Measurements from ENCODE around the gene PCA3. TPM values are rescaled to one million over a fixed set of nuclear protein-coding genes. Genes with fewer than 3 reads are reported as not detected.
"Not testable (repeated sequence)": the region's sequence is repeated elsewhere in the genome, so short reads cannot be mapped to it uniquely, and the experiment has no call there.

The PCA3 gene
- total and polyA plus RNA-seq, 11 donors, result not detected

GRCh38 chr9:76741524-76741923, 22.7 kb upstream of the PCA3 start:
- no peak overlapping the region for H3K4me3 ChIP-seq
- 57 to 70% (median 65%) methylated on average over 5 of the region's 5 CpGs for WGBS, 4 donors
- peaks cover 0 to 9% (median 0%) of the 10 kb centered on the region in 9 donors for H3K27me3 ChIP-seq
- peaks cover 0 to 11% (median 0%) of the 10 kb centered on the region in 12 donors for H3K9me3 ChIP-seq
- no peak for TF ChIP-seq POLR2A (IDR thresholded peaks at IDR 0.05)
- H3K27ac ChIP-seq, result no peak overlapping the region
- DNase-seq, result no peak
- intact Hi-C loops (cut with DNase I), result no loop called here
- H3K36me3 ChIP-seq, result no peaks in the 10 kb centered on the region
- no peak for ATAC-seq
- no peaks in the 10 kb centered on the region for H3K4me1 ChIP-seq

- peaks cover 0 to 11% (median 0%) of the 10 kb centered on the region in 12 donors for H3K9me3 ChIP-seq
- H3K27me3 ChIP-seq; intact Hi-C loops (cut with DNase I); H3K27ac ChIP-seq; DNase-seq; H3K4me1 ChIP-seq; H3K36me3 ChIP-seq; ATAC-seq; H3K4me3 ChIP-seq: not testable (repeated sequence)
- 69 to 78% (median 73%) methylated on average over 4 of the region's 4 CpGs for WGBS, 4 donors
These were observed 21.3 kb upstream of the PCA3 start for GRCh38 chr9:76742890-76743289.

- WGBS, 4 donors, result 61 to 75% (median 71%) methylated on average over 3 of the region's 3 CpGs
- Histone ChIP-seq H3K9me3 (peaks cover 0 to 11% (median 0%) of the 10 kb centered on the region in 12 donors), H3K4me3 (no peak overlapping the region), H3K27me3 (peaks cover 0 to 9% (median 0%) of the 10 kb centered on the region in 9 donors), H3K4me1 (no peaks in the 10 kb centered on the region), H3K27ac (no peak overlapping the region), H3K36me3 (no peaks in the 10 kb centered on the region)
- ATAC-seq (no peak), DNase-seq (no peak)
- TF ChIP-seq CTCF (IDR thresholded peaks at IDR 0.05), result no peak
- TF ChIP-seq POLR2A (IDR thresholded peaks at IDR 0.05), result no peak
- intact Hi-C loops (cut with DNase I), result no loop called here
These were observed 20.3 kb upstream of the PCA3 start for GRCh38 chr9:76743931-76744330.

GRCh38 chr9:76744336-76744735, 19.9 kb upstream of the PCA3 start:
- H3K9me3 ChIP-seq, result peaks cover 0 to 11% (median 0%) of the 10 kb centered on the region in 12 donors
- no peak for TF ChIP-seq POLR2A (IDR thresholded peaks at IDR 0.05)
- no peak for TF ChIP-seq CTCF (IDR thresholded peaks at IDR 0.05)
- DNase-seq (no peak), ATAC-seq (no peak)
- no peak overlapping the region for H3K4me3 ChIP-seq
- intact Hi-C loops (cut with DNase I), result no loop called here
- no peaks in the 10 kb centered on the region for H3K36me3 ChIP-seq
- peaks cover 0 to 9% (median 0%) of the 10 kb centered on the region in 9 donors for H3K27me3 ChIP-seq
- no peaks in the 10 kb centered on the region for H3K4me1 ChIP-seq
- WGBS, 4 donors, result 61 to 67% (median 66%) methylated on average over 3 of the region's 3 CpGs
- H3K27ac ChIP-seq, result no peak overlapping the region

GRCh38 chr9:76751001-76751400, 13.2 kb upstream of the PCA3 start:
- intact Hi-C loops (cut with DNase I), result no loop called here
- TF ChIP-seq POLR2A (IDR thresholded peaks at IDR 0.05), result no peak
- TF ChIP-seq CTCF (IDR thresholded peaks at IDR 0.05), result no peak
- Histone ChIP-seq H3K27ac (no peak overlapping the region), H3K9me3 (no peaks in the 10 kb centered on the region), H3K27me3 (no peaks in the 10 kb centered on the region), H3K4me1 (no peaks in the 10 kb centered on the region), H3K4me3 (no peak overlapping the region), H3K36me3 (no peaks in the 10 kb centered on the region)
- DNase-seq (no peak), ATAC-seq (no peak)
- 77 to 89% (median 79%) methylated on average over 3 of the region's 3 CpGs for WGBS, 4 donors

All from heart left ventricle (tissue), 16 donors.